Measurements from ENCODE around the gene ARFGEF3. TPM values are rescaled to one million over a fixed set of nuclear protein-coding genes. Genes with fewer than 3 reads are reported as not detected.

ARFGEF3 gene
- total RNA-seq, 6 experiments from 2014 or later, result 0.06 to 0.19 (median 0.08) TPM

GRCh38 chr6:138241934-138242333 lies 80.2 kb downstream of the ARFGEF3 start:
- H3K27ac Mint-ChIP-seq, result no peak overlapping the region
- TF ChIP-seq CTCF (IDR thresholded peaks at IDR 0.05), result no peak
- H3K4me1 Mint-ChIP-seq (ENCODE audit: low read depth), result peaks cover 9% of the 10 kb centered on the region
- DNase-seq, result no peak
- no peaks in the 10 kb centered on the region for H3K36me3 Mint-ChIP-seq (ENCODE audit: low read depth)
- H3K4me3 Mint-ChIP-seq, result no peak overlapping the region
- H3K27me3 Mint-ChIP-seq (ENCODE audit: insufficient read depth), result no peaks in the 10 kb centered on the region; the same call in none of the 2 replicates
- H3K9me3 Mint-ChIP-seq, result no peaks in the 10 kb centered on the region

- Mint-ChIP-seq H3K4me1 (ENCODE audit: low read depth) (peaks cover 9% of the 10 kb centered on the region), H3K27me3 (ENCODE audit: insufficient read depth) (no peaks in the 10 kb centered on the region; the same call in none of the 2 replicates), H3K9me3 (no peaks in the 10 kb centered on the region), H3K4me3 (no peak overlapping the region), H3K36me3 (ENCODE audit: low read depth) (no peaks in the 10 kb centered on the region), H3K27ac (no peak overlapping the region)
- no peak for DNase-seq
- TF ChIP-seq CTCF (IDR thresholded peaks at IDR 0.05), result no peak
These were observed 81.4 kb downstream of the ARFGEF3 start for GRCh38 chr6:138242987-138243592.

GRCh38 chr6:138245751-138246150 lies 84.0 kb downstream of the ARFGEF3 start:
- no peak overlapping the region for H3K27ac Mint-ChIP-seq
- H3K4me3 Mint-ChIP-seq, result no peak overlapping the region
- no peaks in the 10 kb centered on the region for H3K9me3 Mint-ChIP-seq
- TF ChIP-seq CTCF (IDR thresholded peaks at IDR 0.05), result no peak
- no peaks in the 10 kb centered on the region for H3K36me3 Mint-ChIP-seq (ENCODE audit: low read depth)
- H3K27me3 Mint-ChIP-seq (ENCODE audit: insufficient read depth), result peaks cover 5% of the 10 kb centered on the region
- DNase-seq, result no peak
- H3K4me1 Mint-ChIP-seq (ENCODE audit: low read depth), result peaks cover 3% of the 10 kb centered on the region

GRCh38 chr6:138246650-138247440 lies 85.1 kb downstream of the ARFGEF3 start:
- H3K36me3 Mint-ChIP-seq (ENCODE audit: low read depth), result no peaks in the 10 kb centered on the region
- no peak overlapping the region for H3K4me3 Mint-ChIP-seq
- no peaks in the 10 kb centered on the region for H3K9me3 Mint-ChIP-seq
- no peaks in the 10 kb centered on the region; the same call in 1 of the 2 replicates for H3K4me1 Mint-ChIP-seq (ENCODE audit: low read depth)
- H3K27ac Mint-ChIP-seq, result no peak overlapping the region
- TF ChIP-seq CTCF (IDR thresholded peaks at IDR 0.05), result no peak
- no peak for DNase-seq
- peaks cover 8% of the 10 kb centered on the region for H3K27me3 Mint-ChIP-seq (ENCODE audit: insufficient read depth)

- Mint-ChIP-seq H3K9me3 (no peaks in the 10 kb centered on the region), H3K36me3 (ENCODE audit: low read depth) (no peaks in the 10 kb centered on the region), H3K27me3 (ENCODE audit: insufficient read depth) (peaks cover 8% of the 10 kb centered on the region), H3K4me3 (no peak overlapping the region), H3K4me1 (ENCODE audit: low read depth) (no peaks in the 10 kb centered on the region; the same call in 1 of the 2 replicates), H3K27ac (no peak overlapping the region)
- TF ChIP-seq CTCF (IDR thresholded peaks at IDR 0.05), result no peak
- no peak for DNase-seq
These were observed 86.3 kb downstream of the ARFGEF3 start for GRCh38 chr6:138248011-138248410.
